ENCODE results near the gene PPP4C. TPM values are rescaled to one million over a fixed set of nuclear protein-coding genes. Genes with fewer than 3 reads are reported as not detected.
"Not testable (repeated sequence)": the region's sequence is repeated elsewhere in the genome, so short reads cannot be mapped to it uniquely, and the experiment has no call there.

The PPP4C gene
- total RNA-seq: 90.5 TPM

- DNase-seq (ENCODE audit: low spot score in 2 of 2): peak; percentile 94 to 99
- no peak for FAIRE-seq
These were observed at the start of gene PPP4C for GRCh38 chr16:30075503-30076275. PPP4C (plus strand) TSS chr16:30075994; CDS start chr16:30076378, 384 bp downstream.

GRCh38 chr16:30026449-30026848 lies 49.3 kb upstream of the PPP4C start:
- DNase-seq (ENCODE audit: low spot score in 2 of 2) (no peak), FAIRE-seq (no peak)

- no peak for FAIRE-seq
- DNase-seq (ENCODE audit: low spot score in 2 of 2): no peak
These were observed 48.0 kb upstream of the PPP4C start for GRCh38 chr16:30027588-30028437.

- DNase-seq (ENCODE audit: low spot score in 2 of 2) (no peak), FAIRE-seq (no peak)
These were observed 47.2 kb upstream of the PPP4C start for GRCh38 chr16:30028438-30029076.

GRCh38 chr16:30030011-30030685 lies 45.6 kb upstream of the PPP4C start:
- no peak for DNase-seq (ENCODE audit: low spot score in 2 of 2)
- FAIRE-seq: no peak

- DNase-seq (ENCODE audit: low spot score in 2 of 2): no peak
- no peak for FAIRE-seq
These were observed 44.9 kb upstream of the PPP4C start, which contains the start of gene TLCD3B for GRCh38 chr16:30030841-30031413. TLCD3B (minus strand) TSS chr16:30031271; CDS start chr16:30030527, 744 bp downstream.

GRCh38 chr16:30031477-30031918 lies 44.3 kb upstream of the PPP4C start:
- no peak for FAIRE-seq
- DNase-seq (ENCODE audit: low spot score in 2 of 2): no peak

GRCh38 chr16:30032083-30032819 lies 43.5 kb upstream of the PPP4C start:
- no peak for FAIRE-seq
- peak; percentile 45 to 60 for DNase-seq (ENCODE audit: low spot score in 2 of 2)

GRCh38 chr16:30033270-30033669 lies 42.5 kb upstream of the PPP4C start:
- DNase-seq (ENCODE audit: low spot score in 2 of 2) (no peak), FAIRE-seq (no peak)

GRCh38 chr16:30040221-30040620 lies 35.6 kb upstream of the PPP4C start:
- no peak for DNase-seq (ENCODE audit: low spot score in 2 of 2)
- FAIRE-seq: no peak

GRCh38 chr16:30040690-30041089 lies 35.1 kb upstream of the PPP4C start:
- not testable (repeated sequence) for DNase-seq (ENCODE audit: low spot score in 2 of 2); FAIRE-seq

- FAIRE-seq (no peak), DNase-seq (ENCODE audit: low spot score in 2 of 2) (no peak)
These were observed 34.0 kb upstream of the PPP4C start for GRCh38 chr16:30041841-30042240.

GRCh38 chr16:30046178-30046577 lies 29.6 kb upstream of the PPP4C start:
- no peak for FAIRE-seq
- DNase-seq (ENCODE audit: low spot score in 2 of 2): no peak

GRCh38 chr16:30046588-30046987 lies 29.2 kb upstream of the PPP4C start:
- DNase-seq (ENCODE audit: low spot score in 2 of 2): no peak
- no peak for FAIRE-seq

GRCh38 chr16:30049871-30050270 lies 25.9 kb upstream of the PPP4C start:
- FAIRE-seq: no peak
- DNase-seq (ENCODE audit: low spot score in 2 of 2): no peak

GRCh38 chr16:30051518-30051917 lies 24.3 kb upstream of the PPP4C start:
- DNase-seq (ENCODE audit: low spot score in 2 of 2): no peak

GRCh38 chr16:30052671-30053372 lies 23.0 kb upstream of the PPP4C start:
- FAIRE-seq (no peak), DNase-seq (ENCODE audit: low spot score in 2 of 2) (peak; percentile 89 to 97)

More at GRCh38 chr16:30051518-30051917, 24.3 kb upstream of the PPP4C start:
- no peak for FAIRE-seq

GRCh38 chr16:30053376-30054015 lies 22.3 kb upstream of the PPP4C start:
- DNase-seq (ENCODE audit: low spot score in 2 of 2): no peak
- no peak for FAIRE-seq

Data from frontal cortex (tissue), 4 donors.